Body of pancreas (tissue), 4 donors: ENCODE data around the gene RPA1. TPM values are rescaled to one million over a fixed set of nuclear protein-coding genes. Genes with fewer than 3 reads are reported as not detected.

Source experiments
- ATAC-seq: fragments of 150-250 bp; one replicate; pipeline ENCODE4 v1.9.1; 2016
- DNase-seq, 4 donors: peaks; one replicate each; pipeline ENCODE4 v3.0.0-alpha.2; 2019
- H3K27ac ChIP-seq, 4 donors: fragments of 200-600 bp; sonication (generic); 1 replicate in 3 of 4; 2 replicates in 1 of 4; pipeline versions ENCODE4 v1.5.1 to v1.6.1; 2016 to 2019; ENCODE audit warnings: mild to moderate bottlenecking in 1 of 4, mixed read lengths in 1 of 4, moderate library complexity in 1 of 4
- H3K27me3 ChIP-seq, 2 donors: fragments of 200-600 bp; sonication (generic); one replicate each; pipeline ENCODE4 v1.6.0; 2016; ENCODE audit warnings: mild to moderate bottlenecking in 1 of 2
- H3K36me3 ChIP-seq, 2 donors: fragments of 200-600 bp; sonication (generic); replicated peaks in 1 of 2; 2 replicates each; pipeline ENCODE4 v1.5.1; 2016; ENCODE audit warnings: low read depth in 2 of 2; ENCODE audit not compliant: insufficient read depth in 1 of 2
- H3K4me1 ChIP-seq: fragments of 200-600 bp; sonication (generic); one replicate; pipeline ENCODE4 v1.6.0; 2016
- H3K4me3 ChIP-seq, 2 donors: fragments of 200-600 bp; sonication (generic); 1 replicate in 1 of 2; 2 replicates in 1 of 2; pipeline ENCODE4 v1.5.1; 2016 to 2019
- H3K9me3 ChIP-seq, 3 donors: fragments of 200-600 bp; sonication (generic); 1 replicate in 2 of 3; 2 replicates in 1 of 3; pipeline ENCODE4 v1.5.1; 2016
- CTCF ChIP-seq, 7 experiments: fragments of 450-650 bp in 4 of 7; fragments of 200-600 bp in 3 of 7; sonication (generic) in 3 of 7; IDR thresholded peaks; one replicate each; pipeline ENCODE4 v1.5.1; 2016 to 2019; ENCODE audit warnings: antibody characterized with exemption in 7 of 7
- POLR2A ChIP-seq, 3 donors: fragments of 450-650 bp; IDR thresholded peaks; one replicate each; pipeline ENCODE4 v1.6.1; 2016; ENCODE audit warnings: antibody characterized with exemption in 3 of 3, mild to moderate bottlenecking in 2 of 3
- WGBS, 2 donors: methylation state at CpG; one replicate each; pipeline ENCODE4 v1.1.5; 2017; 5-methylcytosine and 5-hydroxymethylcytosine counted together
- intact Hi-C: fragments of 100-400 bp; cut with DNase I; formaldehyde crosslinking; loops from one replicate; pipeline ENCODE4 v1.15.1; 2023
- total RNA-seq, 2 donors: library from RNA; depleted of rRNA; stranded (reverse); fragments of >200 nt; gene quantifications; one replicate each; pipeline ENCODE4 v1.1.0, GENCODE V29; 2016

The RPA1 gene
- total RNA-seq, 2 donors from 2014 or later, result 8.9 to 11.9 TPM

GRCh38 chr17:1872254-1872653 is 42.4 kb downstream of the RPA1 start:
- H3K27me3 ChIP-seq, result no peaks in the 10 kb centered on the region
- no peak for DNase-seq
- no peak overlapping the region for H3K4me3 ChIP-seq
- H3K4me1 ChIP-seq, result no peaks in the 10 kb centered on the region
- no peak overlapping the region for H3K27ac ChIP-seq
- H3K9me3 ChIP-seq, result no peaks in the 10 kb centered on the region
- H3K36me3 ChIP-seq, result peaks cover 0 to 10% of the 10 kb centered on the region in 2 donors
- intact Hi-C loops, result no loop called here
- TF ChIP-seq CTCF (IDR thresholded peaks at IDR 0.05), result no peak
- no peak for TF ChIP-seq POLR2A (IDR thresholded peaks at IDR 0.05)
- ATAC-seq, result no peak
- WGBS, 2 donors, result 92 to 93% methylated on average over 12 of the region's 12 CpGs

DNA sequence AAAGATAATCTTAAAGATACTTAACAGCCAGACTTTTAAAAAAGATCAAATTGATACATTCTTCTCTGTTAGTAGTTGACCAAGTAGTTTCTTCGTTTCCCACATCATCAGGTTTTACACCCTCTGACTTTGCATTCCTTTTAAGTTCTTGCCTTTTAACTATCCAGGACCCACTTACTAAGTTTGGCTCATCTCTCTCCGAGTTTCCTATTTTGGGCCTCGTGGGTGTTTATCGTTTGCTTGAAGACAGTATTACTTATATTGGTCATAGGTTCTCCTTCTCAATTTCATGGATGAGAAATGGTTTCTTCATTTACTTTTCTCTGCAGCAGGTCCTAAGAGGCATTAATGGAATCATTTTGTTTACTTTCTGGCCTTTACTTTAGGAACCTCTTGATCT is 43.2 kb downstream of the RPA1 start:
- intact Hi-C loops, result no loop called here
- no peak for DNase-seq
- TF ChIP-seq CTCF (IDR thresholded peaks at IDR 0.05), result no peak
- TF ChIP-seq POLR2A (IDR thresholded peaks at IDR 0.05), result no peak
- Histone ChIP-seq H3K4me1 (no peaks in the 10 kb centered on the region), H3K36me3 (peaks cover 0 to 10% of the 10 kb centered on the region in 2 donors), H3K27me3 (no peaks in the 10 kb centered on the region), H3K4me3 (no peak overlapping the region), H3K27ac (no peak overlapping the region), H3K9me3 (no peaks in the 10 kb centered on the region)
- no peak for ATAC-seq
- WGBS, 2 donors, result 83 to 88% methylated on average over 4 of the region's 4 CpGs

- Histone ChIP-seq H3K9me3 (no peaks in the 10 kb centered on the region), H3K36me3 (peaks cover 0 to 10% of the 10 kb centered on the region in 2 donors), H3K4me3 (no peak overlapping the region), H3K27me3 (no peaks in the 10 kb centered on the region), H3K4me1 (no peaks in the 10 kb centered on the region), H3K27ac (no peak overlapping the region)
- WGBS, 2 donors, result 93 to 95% methylated on average over 9 of the region's 9 CpGs
- ATAC-seq (no peak), DNase-seq (no peak)
- intact Hi-C loops, result no loop called here
- no peak for TF ChIP-seq POLR2A (IDR thresholded peaks at IDR 0.05)
- TF ChIP-seq CTCF (IDR thresholded peaks at IDR 0.05), result no peak
Measured at GRCh38 chr17:1873418-1873817, 43.6 kb downstream of the RPA1 start.

- Histone ChIP-seq H3K27me3 (no peaks in the 10 kb centered on the region), H3K9me3 (no peaks in the 10 kb centered on the region), H3K36me3 (peaks cover 0 to 19% of the 10 kb centered on the region in 2 donors), H3K27ac (no peak overlapping the region), H3K4me1 (no peaks in the 10 kb centered on the region), H3K4me3 (no peak overlapping the region)
- DNase-seq (no peak), ATAC-seq (no peak)
- intact Hi-C loops, result no loop called here
- TF ChIP-seq CTCF (IDR thresholded peaks at IDR 0.05), result no peak
- no peak for TF ChIP-seq POLR2A (IDR thresholded peaks at IDR 0.05)
- WGBS, 2 donors, result 83 to 94% methylated on average over 4 of the region's 4 CpGs
Measured at GRCh38 chr17:1875597-1875996, 45.8 kb downstream of the RPA1 start.

- no peaks in the 10 kb centered on the region for H3K4me1 ChIP-seq
- no peak for TF ChIP-seq CTCF (IDR thresholded peaks at IDR 0.05)
- TF ChIP-seq POLR2A (IDR thresholded peaks at IDR 0.05), result no peak
- H3K9me3 ChIP-seq, result no peaks in the 10 kb centered on the region
- ATAC-seq, result no peak
- H3K4me3 ChIP-seq, result no peak overlapping the region
- peaks cover 0 to 15% of the 10 kb centered on the region in 2 donors for H3K36me3 ChIP-seq
- intact Hi-C loops, result no loop called here
- DNase-seq, result no peak
- WGBS, 2 donors, result 87 to 91% methylated on average over 15 to 17 of the region's 17 CpGs
- H3K27me3 ChIP-seq, result no peaks in the 10 kb centered on the region
- H3K27ac ChIP-seq, result no peak overlapping the region
Measured at GRCh38 chr17:1878419-1879121, 48.8 kb downstream of the RPA1 start.
